ENCODE results near the gene PCDH9.
"Not testable (repeated sequence)": the region's sequence is repeated elsewhere in the genome, so short reads cannot be mapped to it uniquely, and the experiment has no call there.

PCDH9 gene

GRCh38 chr13:66286806-66287205, 943.3 kb downstream of the PCDH9 start:
- H2BK5ac ChIP-seq (ENCODE audit: low read depth, low read length, poor library complexity, severe bottlenecking); H2BK15ac ChIP-seq (ENCODE audit: low read depth, poor library complexity, severe bottlenecking); H3K4ac ChIP-seq (ENCODE audit: low read depth in 1 of 2, low read length in 2 of 2); H4K91ac ChIP-seq (ENCODE audit: low read length); H2BK12ac ChIP-seq (ENCODE audit: low read length in 2 of 2); H3K4me1 ChIP-seq (ENCODE audit: control insufficient read depth, insufficient read depth, low read depth, low read length); H4K8ac ChIP-seq (ENCODE audit: low read length); H3K4me3 ChIP-seq (ENCODE audit: insufficient read depth in 1 of 2, low read depth in 1 of 2, low read length in 2 of 2); H3K27ac ChIP-seq (ENCODE audit: low read length, poor library complexity, severe bottlenecking); H3K79me1 ChIP-seq (replicated peaks; ENCODE audit: low read length, poor library complexity, severe bottlenecking); H3K36me3 ChIP-seq (ENCODE audit: control insufficient read depth in 1 of 2, insufficient read depth in 2 of 2, low read depth in 1 of 2, low read length in 2 of 2); H3K18ac ChIP-seq (ENCODE audit: low read depth in 1 of 2, low read length in 2 of 2); H3K23ac ChIP-seq (ENCODE audit: low read length in 2 of 2); H2AFZ ChIP-seq (ENCODE audit: low read depth, low read length); H3K9ac ChIP-seq (ENCODE audit: low read length); DNase-seq; H3K4me2 ChIP-seq (ENCODE audit: low read length, poor library complexity, severe bottlenecking); H2AK5ac ChIP-seq (ENCODE audit: low read length, severe bottlenecking); H3K27me3 ChIP-seq (ENCODE audit: control insufficient read depth in 1 of 2, insufficient read depth in 1 of 2, low read length in 2 of 2); H2BK120ac ChIP-seq (ENCODE audit: low read depth, low read length); H3K14ac ChIP-seq (ENCODE audit: low read length in 2 of 2): not testable (repeated sequence)
- WGBS = 90% methylated on average over 5 of the region's 5 CpGs
- H3K9me3 ChIP-seq (ENCODE audit: control insufficient read depth, low read length) = peaks cover 25% of the 10 kb centered on the region

GRCh38 chr13:66275416-66275815, 954.7 kb downstream of the PCDH9 start:
- no peak overlapping the region for H3K4me2 ChIP-seq (ENCODE audit: low read length, poor library complexity, severe bottlenecking)
- H2BK12ac ChIP-seq (ENCODE audit: low read length in 2 of 2) = no peak overlapping the region
- no peak overlapping the region for H2BK15ac ChIP-seq (ENCODE audit: low read depth, poor library complexity, severe bottlenecking)
- H3K18ac ChIP-seq (ENCODE audit: low read depth in 1 of 2, low read length in 2 of 2) = no peak overlapping the region
- no peak overlapping the region for H3K14ac ChIP-seq (ENCODE audit: low read length in 2 of 2)
- no peak overlapping the region for H3K4me3 ChIP-seq (ENCODE audit: insufficient read depth in 1 of 2, low read depth in 1 of 2, low read length in 2 of 2)
- no peak overlapping the region for H2BK5ac ChIP-seq (ENCODE audit: low read depth, low read length, poor library complexity, severe bottlenecking)
- H3K9me3 ChIP-seq (ENCODE audit: control insufficient read depth, low read length) = peaks cover 7% of the 10 kb centered on the region
- no peak overlapping the region for H4K91ac ChIP-seq (ENCODE audit: low read length)
- H3K27ac ChIP-seq (ENCODE audit: low read length, poor library complexity, severe bottlenecking) = no peak overlapping the region
- H2AK5ac ChIP-seq (ENCODE audit: low read length, severe bottlenecking) = no peak overlapping the region
- no peak overlapping the region for H4K8ac ChIP-seq (ENCODE audit: low read length)
- no peak overlapping the region for H3K4ac ChIP-seq (ENCODE audit: low read depth in 1 of 2, low read length in 2 of 2)
- DNase-seq = no peak
- H3K4me1 ChIP-seq (ENCODE audit: control insufficient read depth, insufficient read depth, low read depth, low read length) = no peaks in the 10 kb centered on the region
- WGBS = 86% methylated on average over 1 of the region's 1 CpG
- no peaks in the 10 kb centered on the region for H3K79me1 ChIP-seq (replicated peaks; ENCODE audit: low read length, poor library complexity, severe bottlenecking)
- H3K23ac ChIP-seq (ENCODE audit: low read length in 2 of 2) = no peak overlapping the region
- H2AFZ ChIP-seq (ENCODE audit: low read depth, low read length) = no peak overlapping the region
- no peak overlapping the region for H2BK120ac ChIP-seq (ENCODE audit: low read depth, low read length)
- no peaks in the 10 kb centered on the region for H3K27me3 ChIP-seq (ENCODE audit: control insufficient read depth in 1 of 2, insufficient read depth in 1 of 2, low read length in 2 of 2)
- H3K36me3 ChIP-seq (ENCODE audit: control insufficient read depth in 1 of 2, insufficient read depth in 2 of 2, low read depth in 1 of 2, low read length in 2 of 2) = peaks cover 0 to 4% of the 10 kb centered on the region in 2 experiments
- no peak overlapping the region for H3K9ac ChIP-seq (ENCODE audit: low read length)

GRCh38 chr13:66273011-66273410, 957.1 kb downstream of the PCDH9 start:
- Histone ChIP-seq H4K8ac (ENCODE audit: low read length) (no peak overlapping the region), H3K27ac (ENCODE audit: low read length, poor library complexity, severe bottlenecking) (no peak overlapping the region), H2AFZ (ENCODE audit: low read depth, low read length) (no peak overlapping the region), H3K18ac (ENCODE audit: low read depth in 1 of 2, low read length in 2 of 2) (no peak overlapping the region), H3K36me3 (ENCODE audit: control insufficient read depth in 1 of 2, insufficient read depth in 2 of 2, low read depth in 1 of 2, low read length in 2 of 2) (peaks cover 0 to 4% of the 10 kb centered on the region in 2 experiments), H3K9me3 (ENCODE audit: control insufficient read depth, low read length) (peaks cover 7% of the 10 kb centered on the region), H2BK120ac (ENCODE audit: low read depth, low read length) (no peak overlapping the region), H3K27me3 (ENCODE audit: control insufficient read depth in 1 of 2, insufficient read depth in 1 of 2, low read length in 2 of 2) (no peaks in the 10 kb centered on the region), H2BK12ac (ENCODE audit: low read length in 2 of 2) (no peak overlapping the region), H3K79me1 (replicated peaks; ENCODE audit: low read length, poor library complexity, severe bottlenecking) (no peaks in the 10 kb centered on the region), H2BK15ac (ENCODE audit: low read depth, poor library complexity, severe bottlenecking) (no peak overlapping the region), H3K4me1 (ENCODE audit: control insufficient read depth, insufficient read depth, low read depth, low read length) (no peaks in the 10 kb centered on the region), H3K4me2 (ENCODE audit: low read length, poor library complexity, severe bottlenecking) (no peak overlapping the region), H2AK5ac (ENCODE audit: low read length, severe bottlenecking) (no peak overlapping the region), H2BK5ac (ENCODE audit: low read depth, low read length, poor library complexity, severe bottlenecking) (no peak overlapping the region), H3K9ac (ENCODE audit: low read length) (no peak overlapping the region), H3K23ac (ENCODE audit: low read length in 2 of 2) (no peak overlapping the region), H3K14ac (ENCODE audit: low read length in 2 of 2) (no peak overlapping the region), H4K91ac (ENCODE audit: low read length) (no peak overlapping the region), H3K4me3 (ENCODE audit: insufficient read depth in 1 of 2, low read depth in 1 of 2, low read length in 2 of 2) (no peak overlapping the region), H3K4ac (ENCODE audit: low read depth in 1 of 2, low read length in 2 of 2) (no peak overlapping the region)
- no peak for DNase-seq
- 82% methylated on average over 1 of the region's 1 CpG for WGBS

- Histone ChIP-seq H3K4me1 (ENCODE audit: control insufficient read depth, insufficient read depth, low read depth, low read length) (peaks cover 3% of the 10 kb centered on the region), H3K4me2 (ENCODE audit: low read length, poor library complexity, severe bottlenecking) (no peak overlapping the region), H3K27me3 (ENCODE audit: control insufficient read depth in 1 of 2, insufficient read depth in 1 of 2, low read length in 2 of 2) (no peaks in the 10 kb centered on the region), H3K9me3 (ENCODE audit: control insufficient read depth, low read length) (no peaks in the 10 kb centered on the region), H2BK15ac (ENCODE audit: low read depth, poor library complexity, severe bottlenecking) (no peak overlapping the region), H3K27ac (ENCODE audit: low read length, poor library complexity, severe bottlenecking) (no peak overlapping the region), H3K79me1 (replicated peaks; ENCODE audit: low read length, poor library complexity, severe bottlenecking) (no peaks in the 10 kb centered on the region), H3K23ac (ENCODE audit: low read length in 2 of 2) (no peak overlapping the region), H2AFZ (ENCODE audit: low read depth, low read length) (no peak overlapping the region), H3K36me3 (ENCODE audit: control insufficient read depth in 1 of 2, insufficient read depth in 2 of 2, low read depth in 1 of 2, low read length in 2 of 2) (no peaks in the 10 kb centered on the region), H3K4ac (ENCODE audit: low read depth in 1 of 2, low read length in 2 of 2) (no peak overlapping the region), H2BK12ac (ENCODE audit: low read length in 2 of 2) (no peak overlapping the region), H3K14ac (ENCODE audit: low read length in 2 of 2) (no peak overlapping the region), H3K18ac (ENCODE audit: low read depth in 1 of 2, low read length in 2 of 2) (no peak overlapping the region), H3K4me3 (ENCODE audit: insufficient read depth in 1 of 2, low read depth in 1 of 2, low read length in 2 of 2) (no peak overlapping the region), H4K91ac (ENCODE audit: low read length) (no peak overlapping the region), H3K9ac (ENCODE audit: low read length) (no peak overlapping the region), H2BK120ac (ENCODE audit: low read depth, low read length) (no peak overlapping the region), H2BK5ac (ENCODE audit: low read depth, low read length, poor library complexity, severe bottlenecking) (no peak overlapping the region), H4K8ac (ENCODE audit: low read length) (no peak overlapping the region), H2AK5ac (ENCODE audit: low read length, severe bottlenecking) (no peak overlapping the region)
- 97% methylated on average over 4 of the region's 5 CpGs for WGBS
- no peak for DNase-seq
Observed at GRCh38 chr13:66266761-66267160, 963.4 kb downstream of the PCDH9 start.
